Measurements from ENCODE around the gene APOC3.

APOC3 gene

GRCh38 chr11:116876656-116877055 is 46.9 kb downstream of the APOC3 start:
- no peak for DNase-seq (ENCODE audit: low spot score)

GRCh38 chr11:116879800-116880625 is 50.3 kb downstream of the APOC3 start:
- DNase-seq (ENCODE audit: low spot score) = peak; percentile 67

- DNase-seq (ENCODE audit: low spot score) = no peak
Observed at GRCh38 chr11:116881143-116881542, 51.4 kb downstream of the APOC3 start.

DNA sequence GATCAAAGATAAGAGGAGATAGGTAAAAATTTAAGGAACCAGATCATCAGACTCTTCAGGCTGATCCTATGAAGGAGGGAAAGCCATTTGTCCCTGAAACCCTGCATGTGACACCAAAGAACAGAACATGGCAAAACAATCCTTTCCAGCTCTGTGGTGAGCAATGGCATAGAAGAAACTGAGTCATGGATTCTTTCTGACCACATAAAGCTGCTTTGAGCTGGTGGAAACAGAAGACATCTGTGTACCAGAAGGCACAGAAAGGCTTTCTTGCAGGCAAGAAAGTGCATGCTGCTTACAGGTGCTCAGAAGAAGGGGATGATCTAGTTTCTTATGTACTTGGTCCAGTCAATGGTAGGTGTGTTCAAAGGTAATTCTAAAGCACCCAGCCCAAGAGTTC is 52.7 kb downstream of the APOC3 start:
- DNase-seq (ENCODE audit: low spot score) = peak; percentile 86

Measured in AG20443 (cell line).